ENCODE results near the gene CSNK1G2. TPM values are rescaled to one million over a fixed set of nuclear protein-coding genes. Genes with fewer than 3 reads are reported as not detected.

Gene CSNK1G2
- polyA plus RNA-seq, 1 experiment = 22.9 TPM

- TF ChIP-seq CTCF (IDR thresholded peaks at IDR 0.05; ENCODE audit: low read depth, low read length) = no peak
- Histone ChIP-seq H3K4me3 (ENCODE audit: low read depth, low read length) (no peak overlapping the region), H3K27me3 (ENCODE audit: control insufficient read depth, insufficient read depth, low read length) (no peaks in the 10 kb centered on the region), H3K9me3 (ENCODE audit: control insufficient read depth, insufficient read depth, low read length) (no peaks in the 10 kb centered on the region), H3K27ac (ENCODE audit: low read depth, low read length) (no peak overlapping the region)
- DNase-seq (ENCODE audit: low read depth, low spot score) = no peak
- POLR2A ChIA-PET = no interaction called here
- CTCF ChIA-PET = interaction anchor here (0.6 to 2.1 kb wide), 2 partner anchors 27 to 132 kb away, joined by 3 to 5 read pairs; no protein-coding TSS in a partner anchor
Measured at GRCh38 chr19:1902923-1903322, 38.0 kb upstream of the CSNK1G2 start.

- no peak for TF ChIP-seq CTCF (IDR thresholded peaks at IDR 0.05; ENCODE audit: low read depth, low read length)
- ChIA-PET CTCF (no interaction called here), POLR2A (interaction anchor here (0.6 kb wide), 2 partner anchors 18 to 249 kb away, joined by 3 to 7 read pairs; no protein-coding TSS in a partner anchor)
- no peak for DNase-seq (ENCODE audit: low read depth, low spot score)
- Histone ChIP-seq H3K27me3 (ENCODE audit: control insufficient read depth, insufficient read depth, low read length) (no peaks in the 10 kb centered on the region), H3K4me3 (ENCODE audit: low read depth, low read length) (peak overlapping the region; percentile 3; the same call in 1 of the 2 replicates), H3K9me3 (ENCODE audit: control insufficient read depth, insufficient read depth, low read length) (no peaks in the 10 kb centered on the region; the same call in 1 of the 2 replicates), H3K27ac (ENCODE audit: low read depth, low read length) (no peak overlapping the region)
Measured at GRCh38 chr19:1904860-1905109, 36.2 kb upstream of the CSNK1G2 start.

- H3K9me3 ChIP-seq (ENCODE audit: control insufficient read depth, insufficient read depth, low read length) = no peaks in the 10 kb centered on the region; the same call in 1 of the 2 replicates
- no peak for TF ChIP-seq CTCF (IDR thresholded peaks at IDR 0.05; ENCODE audit: low read depth, low read length)
- CTCF ChIA-PET = no interaction called here
- DNase-seq (ENCODE audit: low read depth, low spot score) = peak; percentile 96
- peak within 1 kb of the TSS; percentile 73 for H3K4me3 ChIP-seq (ENCODE audit: low read depth, low read length)
- POLR2A ChIA-PET = interaction anchor here (0.5 to 1.0 kb wide), 3 partner anchors 23 to 392 kb away, joined by 3 to 8 read pairs (median 3); no protein-coding TSS in a partner anchor
- H3K27me3 ChIP-seq (ENCODE audit: control insufficient read depth, insufficient read depth, low read length) = no peaks in the 10 kb centered on the region
- H3K27ac ChIP-seq (ENCODE audit: low read depth, low read length) = peak within 1 kb of the TSS; percentile 61
Measured at GRCh38 chr19:1905110-1905862, 35.7 kb upstream of the CSNK1G2 start, which contains the start of the genes ADAT3 and SCAMP4. Gene ADAT3, plus strand, starts transcription at chr19:1905399. Its CDS starts 6,649 bp downstream, at chr19:1912048. Gene SCAMP4, plus strand, starts transcription at chr19:1905399. Its CDS starts 9,621 bp downstream, at chr19:1915020.

- CTCF ChIA-PET = no interaction called here
- no peaks in the 10 kb centered on the region for H3K27me3 ChIP-seq (ENCODE audit: control insufficient read depth, insufficient read depth, low read length)
- DNase-seq (ENCODE audit: low read depth, low spot score) = no peak
- H3K27ac ChIP-seq (ENCODE audit: low read depth, low read length) = peak overlapping the region; percentile 47
- H3K9me3 ChIP-seq (ENCODE audit: control insufficient read depth, insufficient read depth, low read length) = no peaks in the 10 kb centered on the region; the same call in 1 of the 2 replicates
- no peak for TF ChIP-seq CTCF (IDR thresholded peaks at IDR 0.05; ENCODE audit: low read depth, low read length)
- H3K4me3 ChIP-seq (ENCODE audit: low read depth, low read length) = peak overlapping the region; percentile 73
- POLR2A ChIA-PET = interaction anchor here (0.5 to 1.0 kb wide), 2 partner anchors 22 to 98 kb away, joined by 3 to 8 read pairs; no protein-coding TSS in a partner anchor
Measured at GRCh38 chr19:1905863-1906375, 35.1 kb upstream of the CSNK1G2 start.

- DNase-seq (ENCODE audit: low read depth, low spot score) = no peak
- Histone ChIP-seq H3K9me3 (ENCODE audit: control insufficient read depth, insufficient read depth, low read length) (no peaks in the 10 kb centered on the region; the same call in 1 of the 2 replicates), H3K27ac (ENCODE audit: low read depth, low read length) (no peak overlapping the region), H3K4me3 (ENCODE audit: low read depth, low read length) (no peak overlapping the region), H3K27me3 (ENCODE audit: control insufficient read depth, insufficient read depth, low read length) (no peaks in the 10 kb centered on the region)
- ChIA-PET POLR2A (no interaction called here), CTCF (no interaction called here)
- TF ChIP-seq CTCF (IDR thresholded peaks at IDR 0.05; ENCODE audit: low read depth, low read length) = no peak
Measured at GRCh38 chr19:1906985-1907562, 33.9 kb upstream of the CSNK1G2 start.
